K562 (cell line): ENCODE data around the gene DGCR8. TPM values are rescaled to one million over a fixed set of nuclear protein-coding genes. Genes with fewer than 3 reads are reported as not detected.

Source experiments
- HMGN3 ChIP-seq: IDR thresholded peaks from 2 replicates; pipeline ENCODE4 v1.6.1; 2011; ENCODE audit warnings: borderline replicate concordance, low read depth, mild to moderate bottlenecking, mixed read lengths, low read length; ENCODE audit not compliant: insufficient read length; ENCODE audit errors: extremely low read depth
- ID3 ChIP-seq, 2 experiments: fragments of 250-450 bp in 1 of 2; fragments of 450-650 bp in 1 of 2; sonication (Bioruptor Pico) in 1 of 2; IDR thresholded peaks; 2 replicates each; pipeline versions ENCODE4 v1.6.1 to v1.8.0; 2016 to 2021; ENCODE audit warnings: mild to moderate bottlenecking in 2 of 2, moderate library complexity in 2 of 2, missing compliant biosample characterization in 1 of 2, missing genetic modification characterization in 1 of 2
- MCM7 ChIP-seq, 2 experiments: fragments of 450-650 bp; IDR thresholded peaks; 2 replicates each; pipeline ENCODE4 v1.6.1; 2016 to 2018
- NR4A1 ChIP-seq, 2 experiments: fragments of 250-450 bp in 1 of 2; fragments of 450-650 bp in 1 of 2; sonication (Bioruptor Pico) in 1 of 2; IDR thresholded peaks; 2 replicates each; pipeline versions ENCODE4 v1.4.0 to v1.6.1; 2016 to 2020; ENCODE audit warnings: mild to moderate bottlenecking in 2 of 2, missing compliant biosample characterization in 1 of 2, missing genetic modification characterization in 1 of 2, moderate library complexity in 1 of 2
- ZNF639 ChIP-seq, 2 experiments: fragments of 200-800 bp in 1 of 2; sonication (Bioruptor generic) in 1 of 2; sonication (generic) in 1 of 2; formaldehyde crosslinking in 1 of 2; IDR thresholded peaks in 1 of 2; conservative IDR thresholded peaks in 1 of 2; 2 replicates each; pipeline versions ENCODE4 v1.5.0 to v1.6.1; 2016 to 2020; ENCODE audit warnings: missing compliant biosample characterization in 1 of 2, missing genetic modification characterization in 1 of 2, missing genetic modification reagents in 1 of 2
- ZNF668 ChIP-seq: fragments of 250-450 bp; sonication (Bioruptor Pico); IDR thresholded peaks from 2 replicates; pipeline ENCODE4 v1.8.0; 2022; ENCODE audit warnings: mild to moderate bottlenecking, inconsistent platforms
- polyA plus RNA-seq, 8 experiments: library from polyadenylated mRNA; depleted of rRNA in 4 of 8; stranded (reverse) in 5 of 8; unstranded in 3 of 8; fragments of >200 nt; fragmentation: Nextera tagmentation in 2 of 8; fragmentation: Illumina TruSeq in 1 of 8; extraction: Ambion mirVana in 2 of 8; extraction: Trizol in 1 of 8; gene quantifications; 2 replicates each; pipeline versions ENCODE4 v1.2.1 to v1.2.3, GENCODE V29; 2011 to 2014; ENCODE audit warnings: inconsistent platforms in 1 of 8, missing spikeins in 1 of 8
- total RNA-seq, 7 experiments: library from RNA; depleted of rRNA in 6 of 7; stranded (reverse); fragments of >200 nt in 6 of 7; fragmentation: Illumina TruSeq in 2 of 7; extraction: Trizol in 2 of 7; gene quantifications; 2 replicates each; pipeline versions ENCODE4 v1.2.1 to v1.2.3, GENCODE V29; 2011 to 2021; ENCODE audit warnings: low replicate concordance in 1 of 7
- TF ChIP-seq, protein P1 (sequence below): fragments of 250-450 bp; sonication (Bioruptor Pico); IDR thresholded peaks from 2 replicates; pipeline ENCODE4 v1.8.0; 2021; ENCODE audit warnings: moderate library complexity, mild to moderate bottlenecking, inconsistent platforms

DGCR8 gene
- total and polyA plus RNA-seq, 9 of the 15 experiments (the other 6 are each of a cell fraction or from before 2014, with no cell fraction given), result 5.9 to 144 (median 80.1) TPM

GRCh38 chr22:20032407-20032991 is 47.5 kb upstream of the DGCR8 start (continued):
- TF ChIP-seq NR4A1 (CRISPR knock-in tag; IDR thresholded peaks at IDR 0.05), result 0 out of 2 replicates have a peak, but pooled peaks have one; percentile 16
- TF ChIP-seq NR4A1 (tag; IDR thresholded peaks at IDR 0.05), result no peak
- TF ChIP-seq ZNF668 (CRISPR knock-in tag), result no peak
- no peak for TF ChIP-seq MCM7 (IDR thresholded peaks at IDR 0.05)
- no peak for TF ChIP-seq ID3 (CRISPR knock-in tag; IDR thresholded peaks at IDR 0.05)
- TF ChIP-seq ID3 (tag; IDR thresholded peaks at IDR 0.05), result peak; percentile 23; the same call in 1 of the 2 replicates
- TF ChIP-seq ZNF639 (CRISPR knock-in tag; conservative IDR thresholded peaks at IDR 0.05 in 1 of 2, IDR thresholded peaks at IDR 0.05 in 1 of 2), result 0 out of 4 replicates have a peak, but pooled peaks of 1 of the 2 experiments have one; percentile 68
- TF ChIP-seq, protein P1, sequence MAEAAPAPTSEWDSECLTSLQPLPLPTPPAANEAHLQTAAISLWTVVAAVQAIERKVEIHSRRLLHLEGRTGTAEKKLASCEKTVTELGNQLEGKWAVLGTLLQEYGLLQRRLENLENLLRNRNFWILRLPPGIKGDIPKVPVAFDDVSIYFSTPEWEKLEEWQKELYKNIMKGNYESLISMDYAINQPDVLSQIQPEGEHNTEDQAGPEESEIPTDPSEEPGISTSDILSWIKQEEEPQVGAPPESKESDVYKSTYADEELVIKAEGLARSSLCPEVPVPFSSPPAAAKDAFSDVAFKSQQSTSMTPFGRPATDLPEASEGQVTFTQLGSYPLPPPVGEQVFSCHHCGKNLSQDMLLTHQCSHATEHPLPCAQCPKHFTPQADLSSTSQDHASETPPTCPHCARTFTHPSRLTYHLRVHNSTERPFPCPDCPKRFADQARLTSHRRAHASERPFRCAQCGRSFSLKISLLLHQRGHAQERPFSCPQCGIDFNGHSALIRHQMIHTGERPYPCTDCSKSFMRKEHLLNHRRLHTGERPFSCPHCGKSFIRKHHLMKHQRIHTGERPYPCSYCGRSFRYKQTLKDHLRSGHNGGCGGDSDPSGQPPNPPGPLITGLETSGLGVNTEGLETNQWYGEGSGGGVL (CRISPR knock-in tag), result no peak
- TF ChIP-seq HMGN3, result peak; percentile 12
